Neuronal stem cell (in vitro differentiated cells): ENCODE measurements around the gene MASTL.
A peak's percentile ranks its signal among the peaks of the same experiment; 100 is the strongest.
"Not testable (repeated sequence)": the region's sequence is repeated elsewhere in the genome, so short reads cannot be mapped to it uniquely, and the experiment has no call there.

Experiments used
- DNase-seq: peaks from one replicate; pipeline ENCODE4 v3.0.0-alpha.2; 2013; ENCODE audit warnings: low spot score
- H2AFZ ChIP-seq: one replicate; pipeline ENCODE4 v1.6.1; 2013; ENCODE audit warnings: mild to moderate bottlenecking, low read length, inconsistent platforms
- H2AK5ac ChIP-seq: 2 replicates; pipeline ENCODE4 v1.6.1; 2013; ENCODE audit warnings: low read depth, mild to moderate bottlenecking, inconsistent platforms, low read length, moderate library complexity, mixed read lengths
- H2BK120ac ChIP-seq: 2 replicates; pipeline ENCODE4 v1.6.1; 2013; ENCODE audit warnings: low read depth, mild to moderate bottlenecking, inconsistent platforms, low read length, moderate library complexity, mixed read lengths
- H2BK12ac ChIP-seq: one replicate; pipeline ENCODE4 v1.6.1; 2013; ENCODE audit warnings: low read length, inconsistent platforms
- H2BK15ac ChIP-seq: 2 replicates; pipeline ENCODE4 v1.6.1; 2013; ENCODE audit warnings: mild to moderate bottlenecking, low read length, inconsistent platforms, mixed read lengths
- H2BK5ac ChIP-seq: one replicate; pipeline ENCODE4 v1.6.1; 2013; ENCODE audit warnings: inconsistent platforms, mild to moderate bottlenecking, low read length, moderate library complexity
- H3K14ac ChIP-seq: one replicate; pipeline ENCODE4 v1.6.1; 2013; ENCODE audit warnings: low read length, inconsistent platforms
- H3K18ac ChIP-seq: 2 replicates; pipeline ENCODE4 v1.6.1; 2013; ENCODE audit warnings: low read length, inconsistent platforms
- H3K23ac ChIP-seq: 2 replicates; pipeline ENCODE4 v1.6.1; 2013; ENCODE audit warnings: low read depth, mild to moderate bottlenecking, mixed read lengths, low read length, inconsistent platforms; ENCODE audit not compliant: poor library complexity
- H3K27ac ChIP-seq: replicated peaks from 3 replicates; pipeline ENCODE4 v1.5.1; 2013; ENCODE audit warnings: low read length, inconsistent platforms
- H3K27me3 ChIP-seq, 3 experiments: 2 replicates each; pipeline ENCODE4 v1.6.1; 2013; ENCODE audit warnings: low read length in 3 of 3, mild to moderate bottlenecking in 2 of 3, inconsistent platforms in 1 of 3, low read depth in 1 of 3, mixed read lengths in 1 of 3, moderate library complexity in 1 of 3; ENCODE audit not compliant: control insufficient read depth in 3 of 3, insufficient read depth in 3 of 3
- H3K36me3 ChIP-seq, 2 donors: replicated peaks in 1 of 2; 2 replicates each; pipeline ENCODE4 v1.6.1; 2013; ENCODE audit warnings: low read length in 2 of 2; ENCODE audit not compliant: control insufficient read depth in 2 of 2, insufficient read depth in 2 of 2
- H3K4ac ChIP-seq: 2 replicates; pipeline ENCODE4 v1.6.1; 2013; ENCODE audit warnings: inconsistent platforms, mild to moderate bottlenecking, low read length, moderate library complexity
- H3K4me1 ChIP-seq, 2 donors: 1 replicate in 1 of 2; 2 replicates in 1 of 2; pipeline ENCODE4 v1.6.1; 2013; ENCODE audit warnings: low read length in 2 of 2, low read depth in 1 of 2; ENCODE audit not compliant: control insufficient read depth in 2 of 2, insufficient read depth in 1 of 2
- H3K4me2 ChIP-seq: one replicate; pipeline ENCODE4 v1.6.1; 2013; ENCODE audit warnings: mild to moderate bottlenecking, low read length, inconsistent platforms; ENCODE audit not compliant: insufficient read depth, poor library complexity, severe bottlenecking
- H3K4me3 ChIP-seq, 2 donors: 2 replicates each; pipeline ENCODE4 v1.5.1; 2013; ENCODE audit warnings: low read length in 2 of 2, mild to moderate bottlenecking in 2 of 2, inconsistent platforms in 1 of 2, moderate library complexity in 1 of 2
- H3K79me1 ChIP-seq: one replicate; pipeline ENCODE4 v1.6.1; 2013; ENCODE audit warnings: low read depth, mild to moderate bottlenecking, inconsistent platforms, low read length, moderate library complexity
- H3K9ac ChIP-seq: one replicate; pipeline ENCODE4 v1.6.1; 2013; ENCODE audit warnings: mild to moderate bottlenecking, low read depth, low read length, inconsistent platforms; ENCODE audit not compliant: poor library complexity
- H3K9me3 ChIP-seq, 2 donors: replicated peaks in 1 of 2; 2 replicates each; pipeline versions ENCODE3 to v1.6.1; 2013; ENCODE audit warnings: low read length in 2 of 2, mild to moderate bottlenecking in 2 of 2, inconsistent platforms in 1 of 2, low read depth in 1 of 2, mixed read lengths in 1 of 2, moderate library complexity in 1 of 2; ENCODE audit not compliant: control insufficient read depth in 2 of 2, insufficient read depth in 1 of 2
- H4K8ac ChIP-seq: one replicate; pipeline ENCODE4 v1.6.1; 2013; ENCODE audit warnings: low read depth, mild to moderate bottlenecking, inconsistent platforms, low read length, moderate library complexity
- H4K91ac ChIP-seq: one replicate; pipeline ENCODE4 v1.6.1; 2013; ENCODE audit warnings: low read length, low read depth, mild to moderate bottlenecking, inconsistent platforms; ENCODE audit not compliant: poor library complexity
- WGBS, 2 donors: extraction: QIAGEN DNeasy Blood & Tissue Kit; methylation state at CpG; one replicate each; pipeline ENCODE4 v1.1.7; 2013; ENCODE audit warnings: missing lambda C conversion rate in 2 of 2, mixed read lengths in 1 of 2; ENCODE audit not compliant: insufficient read length in 2 of 2, insufficient replicate concordance in 1 of 2; ENCODE audit errors: extremely low coverage in 2 of 2; 5-methylcytosine and 5-hydroxymethylcytosine counted together

MASTL gene

GRCh38 chr10:27152687-27153086 is 2.5 kb upstream of the MASTL start:
- Histone ChIP-seq H3K27me3 (no peaks in the 10 kb centered on the region), H4K91ac (no peak overlapping the region), H2AFZ (no peak overlapping the region), H3K14ac (no peak overlapping the region), H3K79me1 (peaks cover 8% of the 10 kb centered on the region), H3K36me3 (peaks cover 3 to 43% of the 10 kb centered on the region in 2 donors), H3K4me2 (peak overlapping the region; percentile 60), H2BK15ac (no peak overlapping the region), H2BK120ac (no peak overlapping the region), H2BK5ac (no peak overlapping the region), H3K4ac (no peak overlapping the region), H3K27ac (no peak overlapping the region), H4K8ac (no peak overlapping the region), H3K4me3 (peak overlapping the region in 1 of 2 donors; percentile 99), H2BK12ac (no peak overlapping the region), H3K18ac (no peak overlapping the region), H2AK5ac (no peak overlapping the region), H3K9me3 (peaks cover 0 to 4% of the 10 kb centered on the region in 2 donors), H3K9ac (no peak overlapping the region), H3K4me1 (peaks cover 3 to 12% of the 10 kb centered on the region in 2 donors), H3K23ac (no peak overlapping the region)
- no peak for DNase-seq

DNA sequence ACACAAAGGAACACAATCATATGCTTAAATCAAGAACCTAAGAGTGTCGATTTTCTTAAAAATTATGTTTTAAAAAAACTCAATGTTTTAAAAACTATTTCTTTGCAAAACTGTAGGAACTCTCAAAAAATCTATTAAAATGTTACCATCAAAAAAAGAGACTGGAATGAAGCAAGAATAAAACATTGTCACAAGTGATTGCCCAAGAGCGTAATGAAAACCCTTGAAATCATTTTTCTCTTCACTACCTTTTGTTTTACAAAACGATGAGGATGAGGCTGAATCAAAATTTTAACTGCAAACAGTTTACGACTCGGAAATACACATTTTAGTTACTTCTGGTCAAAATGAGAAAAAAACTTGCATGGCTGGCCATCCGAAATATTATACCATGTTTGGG is 1.8 kb upstream of the MASTL start:
- Histone ChIP-seq H2BK120ac (no peak overlapping the region), H3K4me1 (peaks cover 3 to 12% of the 10 kb centered on the region in 2 donors), H3K4me2 (peak overlapping the region; percentile 49), H3K4me3 (peak overlapping the region; percentile 94 to 99), H2BK5ac (no peak overlapping the region), H2BK12ac (no peak overlapping the region), H3K4ac (no peak overlapping the region), H3K14ac (no peak overlapping the region), H3K27me3 (no peaks in the 10 kb centered on the region), H2AFZ (no peak overlapping the region), H4K8ac (no peak overlapping the region), H4K91ac (no peak overlapping the region), H3K27ac (no peak overlapping the region), H3K23ac (no peak overlapping the region), H3K9me3 (peaks cover 0 to 4% of the 10 kb centered on the region in 2 donors), H3K18ac (no peak overlapping the region), H3K79me1 (peaks cover 10% of the 10 kb centered on the region), H3K36me3 (peaks cover 3 to 43% of the 10 kb centered on the region in 2 donors), H2BK15ac (no peak overlapping the region), H2AK5ac (no peak overlapping the region), H3K9ac (no peak overlapping the region)
- no CpG with 5 or more reads among the region's 6 CpGs for WGBS, 2 donors
- DNase-seq, result no peak

DNA sequence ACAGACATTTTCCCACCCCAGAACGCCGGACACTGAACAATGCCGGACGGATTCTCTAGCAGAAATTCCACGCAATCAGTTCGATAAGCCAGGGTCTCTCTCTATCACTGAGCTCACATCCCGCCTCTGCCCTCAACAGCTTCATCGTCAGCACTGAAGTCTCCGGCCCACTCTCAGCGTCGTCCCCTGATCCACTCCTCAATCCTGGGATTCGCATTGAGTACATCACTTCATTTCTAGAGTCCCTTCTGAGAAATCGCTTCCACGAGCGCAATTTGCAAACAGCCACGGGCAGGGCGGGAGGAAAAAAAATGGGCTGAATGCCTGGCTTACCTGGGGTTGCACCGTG is 1.3 kb upstream of the MASTL start:
- H4K91ac ChIP-seq, result no peak overlapping the region
- peaks cover 4 to 43% of the 10 kb centered on the region in 2 donors for H3K36me3 ChIP-seq
- H3K14ac ChIP-seq, result no peak overlapping the region
- peak overlapping the region; percentile 75 for H3K9ac ChIP-seq
- no peaks in the 10 kb centered on the region for H3K27me3 ChIP-seq
- no peak overlapping the region for H2BK5ac ChIP-seq
- peaks cover 3 to 12% of the 10 kb centered on the region in 2 donors for H3K4me1 ChIP-seq
- peak overlapping the region; percentile 49 for H3K4me2 ChIP-seq
- H3K9me3 ChIP-seq, result peaks cover 0 to 4% of the 10 kb centered on the region in 2 donors
- H3K23ac ChIP-seq, result peak overlapping the region; percentile 19
- no CpG with 5 or more reads among the region's 18 CpGs for WGBS, 2 donors
- peak overlapping the region; percentile 76 for H3K18ac ChIP-seq
- no peak overlapping the region for H3K4ac ChIP-seq
- peak overlapping the region; percentile 87 for H2AFZ ChIP-seq
- peaks cover 10% of the 10 kb centered on the region for H3K79me1 ChIP-seq
- H4K8ac ChIP-seq, result no peak overlapping the region
- peak overlapping the region; percentile 70 for H3K27ac ChIP-seq
- H2AK5ac ChIP-seq, result no peak overlapping the region
- H2BK15ac ChIP-seq, result no peak overlapping the region
- H2BK120ac ChIP-seq, result no peak overlapping the region
- no peak overlapping the region for H2BK12ac ChIP-seq
- DNase-seq, result peak; percentile 5
- H3K4me3 ChIP-seq, result peak overlapping the region; percentile 94 to 99

- H2AFZ ChIP-seq, DNase-seq, H2AK5ac ChIP-seq, H3K9me3 ChIP-seq, H3K27ac ChIP-seq, H3K9ac ChIP-seq, H3K18ac ChIP-seq, H4K91ac ChIP-seq, H2BK120ac ChIP-seq, H2BK5ac ChIP-seq, H3K23ac ChIP-seq, H2BK12ac ChIP-seq, H3K27me3 ChIP-seq, H2BK15ac ChIP-seq, H3K4ac ChIP-seq, H4K8ac ChIP-seq, H3K14ac ChIP-seq: not testable (repeated sequence)
- no CpG with 5 or more reads among the region's 17 CpGs for WGBS, 2 donors
- Histone ChIP-seq H3K36me3 (peaks cover 13 to 49% of the 10 kb centered on the region in 2 donors), H3K4me2 (peak overlapping the region; percentile 33), H3K79me1 (peaks cover 10% of the 10 kb centered on the region), H3K4me1 (peaks cover 3 to 12% of the 10 kb centered on the region in 2 donors), H3K4me3 (peak overlapping the region; percentile 40 to 99)
Measured at GRCh38 chr10:27156566-27156965, 1.4 kb downstream of the MASTL start.
